Stimulated activated naive CD8-positive, alpha-beta T cell treated with anti-CD3 and anti-CD28 coated beads, Interleukin-15, Interleukin-2, amounts not matched to agents 100 U/mL and 50 U/mL, for 24 hours (primary cell): ENCODE data around the gene SLC22A5.
"Not testable (repeated sequence)": the region's sequence is repeated elsewhere in the genome, so short reads cannot be mapped to it uniquely, and the experiment has no call there.

Experiments
- ATAC-seq: fragments of 150-1000 bp; cut with Tn5 transposase; one replicate; pipeline ENCODE4 v1.10.0; 2021
- DNase-seq: peaks from one replicate; pipeline ENCODE4 v3.0.0; 2021

Gene SLC22A5

DNA sequence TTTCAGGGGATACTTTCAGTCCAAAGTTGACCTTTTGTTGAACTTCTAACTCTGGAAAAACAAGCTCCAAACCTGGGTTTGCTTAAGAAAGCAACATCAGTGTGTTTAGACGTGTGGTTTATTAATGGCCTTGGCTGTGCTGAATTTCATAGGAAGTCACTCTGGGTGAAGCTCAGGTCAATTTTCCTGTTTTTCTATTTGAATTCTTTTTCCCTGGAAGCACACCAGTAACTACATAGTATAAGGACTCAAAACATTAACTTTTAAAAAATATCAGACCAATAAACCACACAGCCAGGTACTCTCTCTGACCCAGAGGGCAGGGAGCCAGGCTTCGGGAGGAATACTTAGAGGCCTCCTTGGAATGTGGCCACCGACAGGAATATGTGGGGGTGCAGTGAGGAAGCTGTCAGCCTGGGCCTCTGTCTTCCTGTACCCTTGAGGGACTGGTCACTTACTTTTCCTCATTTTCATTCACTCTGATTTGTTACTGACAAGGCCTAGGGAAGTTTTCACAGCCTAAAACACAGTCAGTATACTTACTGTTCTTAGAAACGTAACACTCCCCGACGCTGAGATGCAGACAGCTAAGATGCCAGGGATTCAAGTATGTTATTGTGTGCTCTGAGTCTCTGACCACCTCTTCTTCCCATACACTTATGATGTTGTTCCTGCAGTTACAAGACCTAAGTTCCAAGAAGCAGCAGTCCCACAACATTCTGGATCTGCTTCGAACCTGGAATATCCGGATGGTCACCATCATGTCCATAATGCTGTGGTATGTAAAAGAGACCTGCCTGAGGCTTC is 18.9 kb downstream of the SLC22A5 start:
- ATAC-seq, result no peak
- no peak for DNase-seq

DNA sequence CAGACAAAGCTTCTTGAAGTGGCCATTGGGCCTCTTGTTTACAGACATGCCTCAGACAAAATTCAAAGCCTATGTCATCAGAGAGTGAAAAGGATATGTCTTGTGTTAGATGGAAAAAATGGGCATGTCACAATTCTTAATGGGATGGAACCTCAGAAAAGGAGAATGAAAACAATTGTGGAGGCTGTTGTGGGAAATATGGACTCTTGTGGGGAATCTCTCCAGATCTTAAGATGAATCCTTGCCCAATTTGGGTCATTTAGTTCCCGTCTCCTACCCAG is 19.5 kb downstream of the SLC22A5 start:
- DNase-seq (no peak), ATAC-seq (no peak)

DNA sequence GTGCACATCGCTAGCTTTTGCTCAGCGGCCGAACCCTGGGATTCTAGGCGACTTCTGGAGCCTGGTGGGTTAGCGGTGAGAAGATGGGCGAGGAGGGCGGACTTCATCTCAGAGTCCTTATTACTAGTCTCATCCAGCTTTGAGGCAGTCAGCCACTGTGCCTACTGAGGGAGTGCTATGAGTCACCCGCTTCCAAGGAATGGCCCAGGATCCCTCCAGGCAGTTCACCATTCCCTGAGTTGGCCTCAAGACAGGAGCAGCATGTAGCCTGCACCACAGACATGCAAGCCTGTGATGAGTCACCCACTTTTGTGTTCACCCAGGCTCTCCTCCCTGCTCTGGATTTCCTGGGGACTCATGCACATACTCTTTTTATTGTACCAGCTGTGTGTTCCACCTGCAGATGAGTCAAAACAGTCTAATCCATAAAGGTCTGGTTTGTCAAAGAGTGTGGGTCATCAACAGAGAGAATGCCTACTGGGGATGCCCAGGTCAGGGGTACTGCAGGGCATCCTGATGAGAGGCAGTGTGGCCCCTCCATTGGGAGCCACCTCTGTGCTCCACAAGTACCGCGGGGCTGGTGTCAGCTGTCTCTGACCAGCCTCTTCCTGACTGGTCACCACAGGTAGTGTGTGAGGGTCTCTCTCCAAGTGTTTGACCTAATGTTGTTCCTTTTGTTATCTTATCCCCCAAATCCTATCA is 20.2 kb downstream of the SLC22A5 start:
- peak; percentile 48 for ATAC-seq
- no peak for DNase-seq

DNA sequence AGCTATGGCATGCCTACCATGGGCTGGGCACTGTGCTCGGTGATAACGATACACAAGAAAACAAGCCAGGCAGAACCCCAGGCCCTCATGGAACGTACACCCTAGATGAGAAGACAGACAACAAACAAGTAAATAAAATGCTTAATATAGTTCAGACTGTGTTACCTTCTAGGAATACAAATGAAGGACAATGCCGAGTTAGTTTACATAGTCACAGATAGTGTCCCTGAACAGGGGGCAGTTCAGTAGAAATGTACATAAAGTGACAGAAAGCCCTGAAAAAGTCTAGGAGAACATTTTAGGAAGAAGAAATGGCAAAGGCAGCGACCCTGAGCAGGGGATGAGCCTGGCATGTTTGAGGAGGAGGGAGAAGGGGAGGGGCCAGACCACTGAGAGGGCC is 21.7 kb downstream of the SLC22A5 start:
- no peak for ATAC-seq
- DNase-seq, result no peak

DNA sequence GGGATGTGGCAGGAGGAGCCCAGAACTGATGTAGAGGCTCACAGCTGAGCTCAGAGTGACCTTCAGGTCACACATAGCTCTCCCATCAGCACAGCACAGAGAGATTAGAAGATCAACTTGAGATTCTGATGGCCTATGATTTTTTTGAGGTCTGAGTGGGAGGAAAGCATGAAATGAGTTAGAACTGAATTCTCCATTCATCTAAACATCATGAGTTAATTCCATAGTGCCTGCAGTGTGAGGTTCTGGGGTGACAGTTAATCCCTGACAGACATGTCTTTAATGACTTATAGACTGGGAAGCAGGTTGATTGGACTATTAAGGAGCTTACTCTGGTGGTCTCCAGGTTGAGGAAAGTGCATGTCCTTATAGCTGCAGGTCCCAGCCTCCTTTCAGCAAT is 22.4 kb downstream of the SLC22A5 start:
- DNase-seq (no peak), ATAC-seq (no peak)

DNA sequence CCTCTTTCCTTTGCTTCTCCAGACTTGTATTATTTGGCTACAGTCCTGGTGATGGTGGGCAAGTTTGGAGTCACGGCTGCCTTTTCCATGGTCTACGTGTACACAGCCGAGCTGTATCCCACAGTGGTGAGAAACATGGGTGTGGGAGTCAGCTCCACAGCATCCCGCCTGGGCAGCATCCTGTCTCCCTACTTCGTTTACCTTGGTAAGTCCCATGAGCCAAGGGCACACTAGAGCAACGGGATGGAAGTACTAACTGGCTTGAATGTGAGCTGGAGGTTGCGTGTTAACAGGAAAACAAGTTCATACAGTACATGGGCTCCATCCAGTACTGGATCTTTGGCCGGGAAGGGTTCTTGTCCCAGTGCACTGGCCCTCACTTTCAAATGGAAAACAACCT is 22.9 kb downstream of the SLC22A5 start:
- no peak for DNase-seq
- no peak for ATAC-seq

DNA sequence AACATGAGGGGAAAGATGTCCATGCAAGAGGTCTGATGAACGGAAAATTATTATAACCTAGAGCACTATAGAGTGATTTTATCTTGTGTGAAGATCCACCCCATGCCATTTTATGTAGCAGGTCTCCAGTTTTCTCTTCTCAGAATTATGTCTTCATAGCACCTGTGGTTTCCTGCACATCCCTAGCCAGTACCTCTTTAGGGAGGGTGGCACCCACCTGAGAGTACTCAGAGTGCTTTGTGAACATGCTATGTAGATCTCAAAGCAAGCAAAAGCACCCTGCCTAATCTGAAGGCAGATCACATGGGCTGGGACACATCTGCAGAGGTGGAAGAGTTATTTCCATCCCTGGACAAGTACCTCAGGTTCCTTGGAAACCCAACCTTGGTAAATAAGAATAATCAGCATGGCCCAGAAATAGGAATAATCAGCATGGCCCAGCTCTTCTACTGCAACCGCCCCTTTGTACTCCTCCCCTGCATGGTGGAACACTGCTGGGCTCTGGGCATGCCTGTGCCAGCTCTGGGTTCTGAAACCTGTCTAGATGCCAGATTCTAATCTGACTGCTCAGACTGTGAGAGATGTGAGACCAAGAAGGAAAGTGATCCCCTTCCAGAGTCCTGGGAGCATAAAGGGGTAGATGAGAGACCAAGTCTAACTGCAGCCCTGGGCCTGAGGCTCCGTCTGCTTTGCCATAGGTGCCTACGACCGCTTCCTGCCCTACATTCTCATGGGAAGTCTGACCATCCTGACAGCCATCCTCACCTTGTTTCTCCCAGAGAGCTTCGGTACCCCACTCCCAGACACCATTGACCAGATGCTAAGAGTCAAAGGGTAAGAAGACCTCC is 23.7 kb downstream of the SLC22A5 start:
- DNase-seq (no peak), ATAC-seq (no peak)

DNA sequence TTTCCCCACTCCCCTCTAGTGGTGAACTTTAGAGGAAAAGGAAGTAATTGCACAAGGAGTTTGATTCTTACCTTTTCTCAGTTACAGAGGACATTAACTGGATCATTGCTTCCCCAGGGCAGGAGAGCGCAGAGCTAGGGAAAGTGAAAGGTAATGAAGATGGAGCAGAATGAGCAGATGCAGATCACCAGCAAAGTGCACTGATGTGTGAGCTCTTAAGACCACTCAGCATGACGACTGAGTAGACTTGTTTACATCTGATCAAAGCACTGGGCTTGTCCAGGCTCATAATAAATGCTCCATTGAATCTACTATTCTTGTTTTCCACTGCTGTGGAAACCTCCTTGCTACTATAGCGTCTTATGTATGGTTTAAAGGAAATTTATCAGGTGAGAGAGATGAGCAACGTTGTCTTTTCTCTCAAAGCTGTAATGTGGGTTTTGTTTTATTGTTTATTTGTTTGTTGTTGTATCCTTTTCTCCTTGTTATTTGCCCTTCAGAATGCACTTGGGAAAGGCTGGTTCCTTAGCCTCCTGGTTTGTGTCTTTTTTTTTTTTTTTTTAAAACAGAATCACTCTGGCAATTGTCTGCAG is 25.3 kb downstream of the SLC22A5 start:
- no peak for DNase-seq
- no peak for ATAC-seq

DNA sequence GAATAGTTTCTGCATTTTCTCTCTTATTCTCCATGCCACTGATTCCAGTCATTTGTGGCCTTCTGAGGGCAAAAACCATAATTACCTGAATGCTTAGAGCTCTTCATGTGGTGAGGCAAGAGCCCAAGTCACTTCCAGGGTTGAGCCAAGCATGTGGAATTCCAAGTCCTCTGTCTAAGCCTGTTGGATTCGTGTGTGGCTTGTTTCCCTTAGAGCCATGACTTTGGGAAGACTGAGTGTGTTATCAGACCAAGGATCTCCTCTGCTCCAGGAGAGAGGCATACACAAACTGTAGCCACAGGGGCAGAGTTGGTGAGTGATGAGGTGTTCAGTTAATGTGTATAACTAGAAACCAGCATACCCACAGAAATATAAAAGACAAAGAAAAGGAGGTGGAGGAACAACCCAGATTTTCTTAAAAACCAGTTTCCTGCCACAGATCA is 27.1 kb downstream of the SLC22A5 start:
- ATAC-seq, result no peak
- no peak for DNase-seq

DNA sequence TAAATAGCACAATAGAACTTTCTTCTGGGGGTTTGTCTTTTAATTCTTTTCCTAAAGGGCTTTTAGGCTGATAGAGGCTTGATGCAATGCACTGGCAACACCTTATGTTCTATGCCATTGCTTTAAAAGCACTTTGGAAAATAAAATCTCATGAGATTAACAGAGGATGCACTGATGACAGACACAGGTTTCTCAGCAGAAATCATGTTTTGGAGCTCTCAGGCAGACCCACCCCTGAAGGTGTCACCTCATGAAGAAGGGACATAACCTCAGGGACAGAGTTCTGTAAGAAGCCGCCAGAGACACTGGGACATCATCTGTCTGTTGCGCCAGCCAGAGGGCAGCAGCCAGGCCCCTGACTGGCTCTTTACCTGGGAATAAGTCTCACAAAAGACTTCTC is 27.7 kb downstream of the SLC22A5 start:
- no peak for DNase-seq
- ATAC-seq, result no peak

DNA sequence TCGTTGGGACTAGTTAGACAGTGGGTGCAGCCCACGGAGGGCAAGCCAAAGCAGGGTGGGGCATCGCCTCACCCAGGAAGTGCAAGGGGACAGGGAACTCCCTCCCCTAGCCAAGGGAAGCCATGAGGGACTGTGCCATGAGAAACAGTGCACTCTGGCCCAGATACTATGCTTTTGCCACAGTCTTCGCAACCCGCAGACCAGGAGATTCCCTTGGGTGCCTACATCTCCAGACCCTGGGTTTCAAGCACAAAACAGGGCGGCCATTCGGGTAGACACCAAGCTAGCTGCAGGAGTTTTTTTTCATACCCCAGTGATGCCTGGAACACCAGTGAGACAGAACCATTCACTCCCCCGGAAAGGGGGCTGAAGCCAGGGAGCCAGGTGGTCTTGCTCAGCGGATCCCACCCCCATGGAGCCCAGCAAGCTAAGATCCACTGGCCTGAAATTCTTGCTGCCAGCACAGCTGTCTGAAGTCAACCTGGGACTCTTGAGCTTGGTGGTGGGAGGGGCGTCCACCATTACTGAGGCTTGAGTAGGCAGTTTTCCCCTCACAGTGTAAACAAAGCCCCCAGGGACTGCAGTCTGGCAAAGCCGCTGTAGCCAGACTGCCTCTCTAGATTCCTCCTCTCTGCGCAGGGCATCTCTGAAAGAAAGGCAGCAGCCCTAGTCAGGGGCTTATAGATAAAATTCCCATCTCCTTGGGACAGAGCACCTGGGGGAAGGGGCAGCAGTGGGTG is 28.6 kb downstream of the SLC22A5 start:
- not testable (repeated sequence) for DNase-seq, ATAC-seq

DNA sequence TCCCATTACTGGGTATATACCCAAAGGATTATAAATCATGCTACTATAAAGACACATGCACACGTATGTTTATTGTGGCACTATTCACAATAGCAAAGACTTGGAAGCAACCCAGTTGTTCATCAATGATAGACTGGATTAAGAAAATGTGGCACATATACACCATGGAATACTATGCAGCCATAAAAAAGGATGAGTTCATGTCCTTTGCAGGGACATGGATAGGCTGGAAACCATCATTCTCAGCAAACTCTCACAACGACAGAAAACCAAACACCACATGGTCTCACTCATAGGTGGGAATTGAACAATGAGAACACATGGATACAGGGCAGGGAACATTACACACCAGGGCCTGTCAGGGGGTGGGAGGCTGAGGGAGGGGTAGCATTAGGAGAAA is 34.5 kb downstream of the SLC22A5 start:
- not testable (repeated sequence) for ATAC-seq, DNase-seq

DNA sequence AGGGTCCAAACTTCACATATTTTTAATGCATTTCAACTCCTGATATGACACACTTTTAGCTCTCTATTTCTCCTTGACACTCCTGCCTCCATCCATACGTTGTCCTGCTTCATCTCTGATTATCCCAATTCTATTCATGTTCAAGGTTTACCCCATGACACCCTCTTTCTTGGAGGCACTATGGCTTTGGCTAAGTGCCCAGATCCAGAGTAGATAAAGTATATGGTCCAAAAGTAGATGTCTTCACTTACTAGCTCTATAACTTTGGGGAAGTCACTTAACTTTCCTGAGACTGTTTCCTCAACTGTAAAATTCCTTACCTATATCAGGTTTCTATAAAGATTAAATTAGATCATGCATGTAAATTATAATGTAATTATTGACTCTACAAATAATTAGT is 36.1 kb downstream of the SLC22A5 start:
- no peak for ATAC-seq
- DNase-seq, result no peak

DNA sequence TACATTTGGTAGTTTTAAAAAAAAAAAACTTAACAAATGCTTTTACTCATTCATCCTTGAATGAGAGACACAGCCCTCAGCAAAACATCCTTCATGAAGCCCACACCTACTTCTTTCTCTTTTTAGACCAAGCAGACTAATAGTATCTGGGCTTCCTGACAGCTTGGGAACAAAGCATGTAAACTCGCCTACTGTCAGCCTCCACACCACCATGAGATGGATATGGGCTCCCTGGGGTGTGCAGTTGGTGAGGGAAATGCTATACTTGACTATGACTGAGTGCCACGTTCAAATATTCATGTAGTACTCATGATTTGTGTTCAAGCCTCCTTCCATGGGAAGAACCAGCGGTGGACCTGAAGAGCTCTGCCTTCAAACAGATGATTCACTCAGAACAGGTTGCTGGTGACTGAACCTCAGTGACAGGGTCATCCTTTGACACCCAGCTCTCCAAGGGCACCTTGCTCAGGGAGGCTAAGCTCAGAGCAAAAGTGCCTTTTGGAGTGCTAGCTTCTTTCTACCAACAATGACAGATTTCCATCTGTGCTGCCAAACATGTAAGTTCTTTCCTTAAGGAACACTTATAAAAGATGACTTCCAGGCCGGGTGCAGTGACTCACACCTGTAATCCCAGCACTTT is 36.8 kb downstream of the SLC22A5 start:
- no peak for DNase-seq
- ATAC-seq, result no peak

DNA sequence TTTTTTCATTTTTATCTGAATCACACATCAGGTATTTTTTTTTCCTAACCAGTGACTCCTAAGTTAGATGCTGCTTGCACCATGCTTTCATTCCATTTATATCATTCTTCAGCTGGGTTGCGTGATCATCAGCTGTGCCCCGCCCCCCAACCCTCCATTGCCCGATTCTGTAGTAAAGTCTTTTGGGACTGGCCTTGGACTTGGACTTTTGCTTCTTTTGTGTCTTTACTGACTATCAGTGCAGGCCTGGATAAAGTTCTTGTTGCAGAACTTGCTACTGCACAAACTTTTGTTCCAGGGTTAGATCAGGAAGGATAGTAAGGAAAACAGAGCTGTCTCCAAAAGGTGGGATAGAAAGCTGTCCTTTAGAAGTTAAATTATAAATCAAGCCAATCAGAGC is 38.5 kb downstream of the SLC22A5 start:
- no peak for DNase-seq
- no peak for ATAC-seq

DNA sequence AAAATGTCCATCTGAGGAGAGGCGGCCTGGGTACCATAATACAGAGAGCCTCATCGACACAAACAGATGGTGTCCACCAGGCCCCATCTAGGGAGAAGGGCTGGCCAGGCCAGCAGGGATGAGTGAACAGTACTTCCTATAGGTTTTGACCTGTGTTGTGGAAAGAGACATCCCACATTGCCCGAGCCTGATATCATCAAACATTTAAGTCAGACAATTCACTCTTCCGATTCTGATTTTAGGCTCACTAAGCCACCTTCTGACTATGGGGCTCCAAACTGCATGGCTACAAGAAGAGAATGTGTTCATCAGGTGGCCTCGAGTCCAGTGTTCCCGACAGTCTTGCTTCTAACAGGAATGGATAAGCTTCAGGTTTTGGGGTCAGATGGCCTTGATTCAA is 38.9 kb downstream of the SLC22A5 start:
- no peak for ATAC-seq
- no peak for DNase-seq

DNA sequence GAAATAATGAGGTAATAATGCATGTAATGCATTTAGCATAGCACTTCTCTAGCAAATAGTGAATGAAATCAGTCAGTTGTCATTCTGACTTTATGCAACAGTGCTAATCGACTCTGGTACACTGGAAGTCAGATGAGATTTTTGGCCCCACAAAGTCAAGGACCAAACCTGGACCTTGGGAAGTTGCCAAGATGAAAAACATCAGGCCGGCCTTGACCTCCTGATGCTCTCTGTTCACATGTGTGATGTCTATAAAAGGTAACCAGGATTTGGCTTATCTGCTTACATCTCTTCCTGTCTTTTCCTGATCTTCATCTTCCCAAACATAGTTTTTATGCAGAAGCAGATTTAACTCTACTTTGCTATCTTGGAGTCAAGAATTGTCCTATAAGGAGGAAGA is 39.5 kb downstream of the SLC22A5 start:
- DNase-seq (no peak), ATAC-seq (no peak)

DNA sequence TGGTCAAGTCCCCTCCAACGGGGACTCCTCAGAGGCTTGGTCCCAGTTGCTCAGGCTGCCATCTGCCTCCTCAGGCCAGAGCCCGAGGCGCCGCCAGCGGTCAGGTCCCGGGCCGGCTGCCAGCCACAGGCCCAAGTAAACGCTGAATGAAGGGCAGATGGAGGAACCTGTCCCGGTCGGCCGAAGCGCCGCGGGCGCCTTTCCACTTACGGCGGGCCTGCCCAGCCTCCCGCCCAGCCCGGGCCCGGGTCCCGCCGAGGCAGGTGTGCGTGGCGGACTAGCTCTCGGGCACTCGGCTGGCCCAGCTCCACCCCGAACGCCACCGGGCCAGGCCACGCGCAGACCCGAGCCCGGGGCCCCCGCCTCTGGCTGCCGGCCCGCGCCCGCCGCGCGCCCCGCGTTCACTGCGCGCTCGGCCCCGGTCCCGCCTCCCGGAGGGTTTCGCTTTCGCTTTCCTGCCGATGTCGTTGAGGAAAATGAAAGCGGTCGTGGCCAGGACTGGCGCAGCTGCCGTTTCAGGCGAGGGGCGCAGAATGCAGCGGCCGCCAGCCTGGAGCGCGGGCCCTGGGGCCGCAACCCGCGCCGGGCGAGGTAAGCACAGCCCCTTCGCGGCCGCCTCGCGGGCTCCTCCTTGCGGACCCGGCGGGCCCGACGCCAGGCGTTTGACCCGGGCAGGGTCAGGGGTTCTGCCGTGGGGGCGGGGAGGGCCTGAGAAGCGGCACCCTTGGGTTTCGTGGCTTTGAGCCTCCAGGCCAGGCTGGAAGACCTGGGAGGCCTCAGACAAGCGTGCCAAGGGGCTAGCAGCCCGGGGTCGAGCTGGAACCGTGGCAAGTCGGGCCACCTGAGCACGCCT is 41.2 kb downstream of the SLC22A5 start:
- DNase-seq (peak; percentile 86), ATAC-seq (peak; percentile 87)

DNA sequence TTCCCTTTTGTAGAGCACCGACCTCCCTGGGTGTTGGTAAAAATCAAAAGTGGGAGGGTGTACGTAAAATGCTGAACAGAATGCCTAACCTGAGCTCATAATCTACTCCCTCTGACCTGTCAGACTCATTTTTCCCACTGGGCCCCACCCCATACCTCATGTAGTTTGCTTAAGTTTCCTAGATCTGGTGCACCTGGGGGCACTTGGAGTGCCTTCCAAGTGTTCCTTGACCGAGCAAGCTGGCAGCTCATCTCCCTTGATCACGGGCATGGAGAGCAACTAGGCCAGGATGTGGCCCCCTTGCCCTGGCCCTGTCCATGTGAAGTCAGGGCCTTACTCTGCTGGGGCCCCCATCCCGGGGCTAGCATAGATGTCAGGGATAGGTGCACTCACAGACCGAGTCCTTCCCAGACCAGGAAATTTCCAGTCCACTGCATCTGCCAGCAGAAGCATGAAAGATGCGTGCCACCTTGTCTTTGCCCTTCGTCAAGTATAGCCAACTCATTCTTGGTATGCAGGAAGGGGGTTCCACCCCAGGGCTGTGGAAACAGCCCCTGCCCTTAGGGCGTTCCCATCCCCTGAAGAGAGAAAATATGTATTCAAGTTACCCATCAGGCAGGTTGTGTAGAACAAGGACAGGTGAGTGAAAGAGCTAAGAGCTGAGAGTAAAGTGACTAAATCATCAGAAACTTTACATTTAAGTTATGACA is 41.9 kb downstream of the SLC22A5 start:
- peak; percentile 28 for ATAC-seq
- DNase-seq, result peak; percentile 48

DNA sequence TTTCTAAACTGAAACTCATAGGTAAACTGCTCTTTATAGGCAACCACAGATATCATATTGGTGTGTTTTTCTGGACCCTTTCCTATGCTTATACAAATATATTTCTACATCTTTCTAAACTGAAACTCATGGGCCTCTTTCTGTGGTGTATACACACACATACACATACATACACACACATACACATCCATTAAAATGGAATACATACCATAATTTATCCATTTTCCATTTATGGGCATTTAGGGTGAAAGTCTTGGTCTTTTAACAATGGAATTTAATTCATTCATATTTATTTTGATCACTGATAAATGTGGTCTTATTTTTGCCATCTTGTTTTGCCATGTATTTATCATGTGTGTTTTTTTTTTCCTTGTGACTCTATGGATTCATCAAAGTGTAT is 44.1 kb downstream of the SLC22A5 start:
- no peak for ATAC-seq
- no peak for DNase-seq
